Activated CD8-positive, alpha-beta memory T cell treated with anti-CD3 and anti-CD28 coated beads, Interleukin-2, amount 10 ng/mL, durations not matched to agents 7 days and 5 days (primary cell): ENCODE results near the gene BBIP1. TPM values are rescaled to one million over a fixed set of nuclear protein-coding genes. Genes with fewer than 3 reads are reported as not detected.
"Not testable (repeated sequence)": the region's sequence is repeated elsewhere in the genome, so short reads cannot be mapped to it uniquely, and the experiment has no call there.

ENCODE experiments used
- ATAC-seq: fragments of 150-1000 bp; cut with Tn5 transposase; one replicate; pipeline ENCODE4 v1.10.0; 2021; ENCODE audit warnings: moderate library complexity
- CTCF ChIA-PET: fragments of 350-600 bp; sonication (Branson Sonifier 250); formaldehyde crosslinking; loops from one replicate; lab custom pipeline; 2021; ENCODE audit warnings: antibody characterized with exemption; lab: Charles Lee
- DNase-seq: peaks from one replicate; pipeline ENCODE4 v3.0.0-alpha.2; 2020
- H3K27ac Mint-ChIP-seq: one replicate; pipeline ENCODE4 v1.8.0; 2021; ENCODE audit warnings: mild to moderate bottlenecking, mixed read lengths
- H3K27me3 Mint-ChIP-seq: one replicate; pipeline ENCODE4 v1.8.0; 2021; ENCODE audit warnings: mixed read lengths
- H3K36me3 Mint-ChIP-seq: one replicate; pipeline ENCODE4 v1.8.0; 2021; ENCODE audit warnings: mild to moderate bottlenecking, mixed read lengths
- H3K4me1 Mint-ChIP-seq: one replicate; pipeline ENCODE4 v1.8.0; 2021; ENCODE audit warnings: mixed read lengths
- H3K4me3 Mint-ChIP-seq: one replicate; pipeline ENCODE4 v1.8.0; 2021; ENCODE audit warnings: mild to moderate bottlenecking, moderate library complexity, mixed read lengths
- H3K9me3 Mint-ChIP-seq: one replicate; pipeline ENCODE4 v1.8.0; 2022; ENCODE audit warnings: low read depth, mixed read lengths
- total RNA-seq, 2 experiments: library from RNA; stranded (reverse); gene quantifications; one replicate each; pipeline ENCODE4 v1.2.3, GENCODE V29; 2021

BBIP1 gene
- total RNA-seq, 2 experiments from 2014 or later = 23.1 to 24.8 TPM

- Mint-ChIP-seq H3K36me3 (peaks cover 15% of the 10 kb centered on the region), H3K27me3 (no peaks in the 10 kb centered on the region), H3K27ac (peak overlapping the region; percentile 93), H3K4me3 (peak overlapping the region; percentile 89), H3K4me1 (peaks cover 59% of the 10 kb centered on the region), H3K9me3 (no peaks in the 10 kb centered on the region)
- ATAC-seq = peak; percentile 73
- CTCF ChIA-PET = interaction anchor here (0.7 to 2.0 kb wide), 13 partner anchors 8 to 126 kb away, joined by 3 to 15 read pairs (median 4); partner anchors contain the start of genes BBIP1 and SHOC2
- peak; percentile 90 for DNase-seq
These were observed 46.6 kb downstream of the BBIP1 start for GRCh38 chr10:110872145-110872983.

- peak; percentile 85 for ATAC-seq
- Mint-ChIP-seq H3K27ac (peak within 1 kb of the TSS; percentile 99), H3K9me3 (no peaks in the 10 kb centered on the region), H3K36me3 (peaks cover 12% of the 10 kb centered on the region), H3K4me3 (peak within 1 kb of the TSS; percentile 89), H3K4me1 (peaks cover 64% of the 10 kb centered on the region), H3K27me3 (no peaks in the 10 kb centered on the region)
- CTCF ChIA-PET = interaction anchor here (0.7 to 1.3 kb wide), 6 partner anchors 9 to 125 kb away, joined by 3 to 15 read pairs (median 4); no protein-coding TSS in a partner anchor
- peak; percentile 98 for DNase-seq
These were observed 47.5 kb downstream of the BBIP1 start, which contains the start of gene PDCD4 for GRCh38 chr10:110871298-110872084. TSS of gene PDCD4 (plus strand) at chr10:110871928. CDS start at chr10:110876028, 4,100 bp downstream.

GRCh38 chr10:110870823-110871297 is 48.1 kb downstream of the BBIP1 start:
- peaks cover 67% of the 10 kb centered on the region for H3K4me1 Mint-ChIP-seq
- no peaks in the 10 kb centered on the region for H3K27me3 Mint-ChIP-seq
- ATAC-seq (no peak), DNase-seq (no peak)
- H3K36me3 Mint-ChIP-seq = peaks cover 9% of the 10 kb centered on the region
- no peaks in the 10 kb centered on the region for H3K9me3 Mint-ChIP-seq
- CTCF ChIA-PET = interaction anchor here (1.0 to 1.3 kb wide), 4 partner anchors 11 to 125 kb away, joined by 3 to 15 read pairs (median 4); no protein-coding TSS in a partner anchor
- H3K4me3 Mint-ChIP-seq = peak overlapping the region; percentile 89
- peak overlapping the region; percentile 99 for H3K27ac Mint-ChIP-seq

DNA sequence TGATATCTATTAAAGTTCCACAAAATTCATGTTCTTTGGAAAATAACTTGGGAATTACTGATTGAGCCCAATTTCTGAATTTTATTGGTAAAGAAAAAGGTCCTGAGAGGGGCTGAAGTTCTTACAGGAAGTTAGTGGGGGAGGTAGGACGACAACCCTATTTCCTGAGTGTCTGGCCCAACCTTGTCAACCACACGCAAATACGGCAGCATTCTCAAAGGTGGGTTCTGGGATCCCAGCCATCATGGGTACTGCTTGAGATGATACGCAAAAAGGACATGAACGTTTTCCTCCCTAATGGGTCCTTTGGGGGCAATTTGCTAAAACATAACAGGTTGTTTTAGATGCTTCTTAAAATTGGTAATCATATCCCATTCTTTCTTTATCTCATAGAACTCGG is 50.0 kb downstream of the BBIP1 start:
- peak; percentile 69 for DNase-seq
- Mint-ChIP-seq H3K27ac (peak overlapping the region; percentile 99), H3K4me1 (peaks cover 76% of the 10 kb centered on the region), H3K36me3 (peaks cover 12% of the 10 kb centered on the region), H3K9me3 (no peaks in the 10 kb centered on the region), H3K27me3 (no peaks in the 10 kb centered on the region), H3K4me3 (peak overlapping the region; percentile 67)
- CTCF ChIA-PET = interaction anchor here (1.1 to 2.9 kb wide), 4 partner anchors 12 to 65 kb away, joined by 3 to 20 read pairs (median 4); partner anchors contain the start of genes BBIP1 and SHOC2
- no peak for ATAC-seq

- H3K27ac Mint-ChIP-seq = peak overlapping the region; percentile 99
These were observed 51.0 kb downstream of the BBIP1 start for GRCh38 chr10:110867807-110868465.

GRCh38 chr10:110867011-110867806 is 51.8 kb downstream of the BBIP1 start:
- not testable (repeated sequence) for DNase-seq
- H3K4me3 Mint-ChIP-seq = peak overlapping the region; percentile 28

More at GRCh38 chr10:110867807-110868465, 51.0 kb downstream of the BBIP1 start:
- ATAC-seq = no peak
- CTCF ChIA-PET = interaction anchor here (0.7 to 2.9 kb wide), 9 partner anchors 9 to 94 kb away, joined by 3 to 20 read pairs (median 3); partner anchors contain the start of genes BBIP1 and SHOC2
- no peak for DNase-seq
- peaks cover 7% of the 10 kb centered on the region for H3K36me3 Mint-ChIP-seq
- H3K9me3 Mint-ChIP-seq = no peaks in the 10 kb centered on the region
- no peaks in the 10 kb centered on the region for H3K27me3 Mint-ChIP-seq
- peak overlapping the region; percentile 28 for H3K4me3 Mint-ChIP-seq
- H3K4me1 Mint-ChIP-seq = peaks cover 83% of the 10 kb centered on the region

GRCh38 chr10:110865809-110866482 is 53.0 kb downstream of the BBIP1 start:
- H3K9me3 Mint-ChIP-seq = no peaks in the 10 kb centered on the region
- H3K36me3 Mint-ChIP-seq = peaks cover 8% of the 10 kb centered on the region
- CTCF ChIA-PET = interaction anchor here (1.5 to 2.9 kb wide), 2 partner anchors 53 to 62 kb away, joined by 3 to 20 read pairs; partner anchors contain the start of genes BBIP1 and SHOC2
- no peaks in the 10 kb centered on the region for H3K27me3 Mint-ChIP-seq
- no peak for ATAC-seq
- H3K4me3 Mint-ChIP-seq = peak overlapping the region; percentile 82
- no peak for DNase-seq
- H3K27ac Mint-ChIP-seq = peak overlapping the region; percentile 99
- peaks cover 91% of the 10 kb centered on the region for H3K4me1 Mint-ChIP-seq

More at GRCh38 chr10:110867011-110867806, 51.8 kb downstream of the BBIP1 start:
- H3K9me3 Mint-ChIP-seq, H3K36me3 Mint-ChIP-seq, ATAC-seq, H3K27me3 Mint-ChIP-seq: not testable (repeated sequence)
- CTCF ChIA-PET = interaction anchor here (1.3 to 2.9 kb wide), 5 partner anchors 16 to 93 kb away, joined by 3 to 20 read pairs (median 4); no protein-coding TSS in a partner anchor
- Mint-ChIP-seq H3K4me1 (peaks cover 88% of the 10 kb centered on the region), H3K27ac (peak overlapping the region; percentile 99)

- peaks cover 8% of the 10 kb centered on the region for H3K36me3 Mint-ChIP-seq
- no peak for DNase-seq
- no peak for ATAC-seq
These were observed 53.7 kb downstream of the BBIP1 start for GRCh38 chr10:110865186-110865808.

GRCh38 chr10:110864662-110865140 is 54.3 kb downstream of the BBIP1 start:
- peak; percentile 79 for DNase-seq
- Mint-ChIP-seq H3K36me3 (peaks cover 9% of the 10 kb centered on the region), H3K27ac (peak overlapping the region; percentile 99), H3K9me3 (no peaks in the 10 kb centered on the region), H3K4me1 (peaks cover 91% of the 10 kb centered on the region), H3K4me3 (peak overlapping the region; percentile 82), H3K27me3 (no peaks in the 10 kb centered on the region)
- peak; percentile 81 for ATAC-seq
- CTCF ChIA-PET = interaction anchor here (0.8 to 1.5 kb wide), 6 partner anchors 8 to 62 kb away, joined by 3 to 6 read pairs (median 4); no protein-coding TSS in a partner anchor

More at GRCh38 chr10:110865186-110865808, 53.7 kb downstream of the BBIP1 start:
- Mint-ChIP-seq H3K4me3 (peak overlapping the region; percentile 82), H3K27me3 (no peaks in the 10 kb centered on the region), H3K9me3 (no peaks in the 10 kb centered on the region), H3K4me1 (peaks cover 91% of the 10 kb centered on the region), H3K27ac (peak overlapping the region; percentile 99)
- CTCF ChIA-PET = interaction anchor here (0.8 to 1.5 kb wide), 6 partner anchors 7 to 63 kb away, joined by 3 to 6 read pairs (median 4); partner anchors contain the start of genes BBIP1 and SHOC2

GRCh38 chr10:110863956-110864355 is 55.0 kb downstream of the BBIP1 start:
- peak overlapping the region; percentile 99 for H3K27ac Mint-ChIP-seq
- H3K36me3 Mint-ChIP-seq = peaks cover 9% of the 10 kb centered on the region
- CTCF ChIA-PET = interaction anchor here (1.0 to 1.5 kb wide), 3 partner anchors 8 to 61 kb away, joined by 3 to 6 read pairs (median 3); no protein-coding TSS in a partner anchor
- no peaks in the 10 kb centered on the region for H3K9me3 Mint-ChIP-seq
- H3K27me3 Mint-ChIP-seq = no peaks in the 10 kb centered on the region
- peaks cover 91% of the 10 kb centered on the region for H3K4me1 Mint-ChIP-seq
- no peak for DNase-seq
- ATAC-seq = no peak
- no peak overlapping the region for H3K4me3 Mint-ChIP-seq
